HCT116 (cell line): ENCODE measurements around the gene CHRND. TPM values are rescaled to one million over a fixed set of nuclear protein-coding genes. Genes with fewer than 3 reads are reported as not detected.

ENCODE experiments used
- ATAC-seq: fragments of 200-7000 bp; cut with Tn5 transposase; 2 replicates; pipeline ENCODE4 v1.9.1; 2020; ENCODE audit warnings: mild to moderate bottlenecking, moderate library complexity
- BruUV-seq: library from RNA; stranded (reverse); fragments of 400-500 nt; replicated peaks from 2 replicates; lab custom pipeline; 2021; lab: Mats Ljungman, UMichigan
- CTCF ChIA-PET: fragments of 300-600 bp; sonication (Branson Sonifier 250); formaldehyde crosslinking; loops from one replicate; lab custom pipeline; 2021; ENCODE audit warnings: antibody characterized with exemption; lab: Charles Lee
- POLR2A ChIA-PET: fragments of 300-600, 350-600 bp; sonication (Branson Sonifier 250); formaldehyde crosslinking; loops from one replicate; lab custom pipeline; 2021; ENCODE audit warnings: antibody characterized with exemption; lab: Charles Lee
- RAD21 ChIA-PET, 2 experiments: fragments of 300-600 bp; sonication (Branson Sonifier 250); formaldehyde crosslinking; loops; one replicate each; lab custom pipeline; 2023; ENCODE audit warnings: low total read pairs in 2 of 2; ENCODE audit not compliant: uncharacterized antibody in 2 of 2, unreplicated experiment in 2 of 2, low non-redundant PET in 1 of 2; lab: Charles Lee
- DNase-seq: peaks from one replicate; pipeline ENCODE4 v3.0.0-alpha.2; 2010; ENCODE audit warnings: low read depth, low spot score
- H2AFZ ChIP-seq: fragments of 200-600 bp; shearing (Covaris generic), sonication (generic); 2 replicates; pipeline ENCODE4 v1.6.1; 2017; ENCODE audit warnings: low read depth, mixed run types, mixed read lengths, antibody characterized with exemption, low read length; ENCODE audit not compliant: poor library complexity, severe bottlenecking
- H3K27ac ChIP-seq: 2 replicates; pipeline ENCODE4 v1.5.1; 2012; ENCODE audit warnings: low read depth, low read length
- H3K27me3 ChIP-seq: fragments of 200-600 bp; sonication (generic); 2 replicates; pipeline ENCODE4 v1.6.1; 2016; ENCODE audit warnings: mixed run types, low read length, mixed read lengths; ENCODE audit not compliant: insufficient read depth
- H3K36me3 ChIP-seq, 2 experiments: fragments of 200-500 bp in 1 of 2; fragments of 200-600 bp in 1 of 2; sonication (Bioruptor generic) in 1 of 2; sonication (generic) in 1 of 2; 2 replicates each; pipeline versions ENCODE4 v1.5.1 to v1.6.1; 2014 to 2016; ENCODE audit warnings: low read length in 2 of 2, inconsistent platforms in 1 of 2, mixed read lengths in 1 of 2, mixed run types in 1 of 2; ENCODE audit not compliant: insufficient read depth in 2 of 2, control insufficient read depth in 1 of 2
- H3K4me1 ChIP-seq, 2 experiments: fragments of 200-600 bp in 1 of 2; sonication (generic) in 1 of 2; 2 replicates each; pipeline versions ENCODE4 v1.5.1 to v1.6.1; 2012 to 2017; ENCODE audit warnings: low read length in 2 of 2, inconsistent platforms in 1 of 2, mild to moderate bottlenecking in 1 of 2, mixed read lengths in 1 of 2, mixed run types in 1 of 2, moderate library complexity in 1 of 2; ENCODE audit not compliant: insufficient read depth in 2 of 2, control insufficient read depth in 1 of 2
- H3K4me2 ChIP-seq: fragments of 200-600 bp; sonication (generic); 2 replicates; pipeline ENCODE4 v1.6.1; 2017; ENCODE audit warnings: mixed run types, low read length, mixed read lengths
- H3K4me3 ChIP-seq, 2 experiments: fragments of 200-600 bp in 1 of 2; sonication (generic) in 1 of 2; replicated peaks in 1 of 2; 2 replicates each; pipeline ENCODE4 v1.5.1; 2011 to 2016; ENCODE audit warnings: low read length in 2 of 2, control low read depth in 1 of 2, low read depth in 1 of 2, mild to moderate bottlenecking in 1 of 2, mixed read lengths in 1 of 2, mixed run types in 1 of 2
- H3K79me2 ChIP-seq: fragments of 200-600 bp; sonication (generic); 2 replicates; pipeline ENCODE4 v1.6.1; 2017; ENCODE audit warnings: mild to moderate bottlenecking, mixed run types, low read length, moderate library complexity, mixed read lengths; ENCODE audit not compliant: insufficient read depth
- H3K9ac ChIP-seq: fragments of 200-600 bp; sonication (generic); 2 replicates; pipeline ENCODE4 v1.6.1; 2016; ENCODE audit warnings: low read length, mixed read lengths
- H3K9me2 ChIP-seq: fragments of 200-600 bp; sonication (generic), shearing (Covaris generic); 2 replicates; pipeline ENCODE4 v1.6.1; 2017; ENCODE audit warnings: mixed run types, mild to moderate bottlenecking, moderate library complexity; ENCODE audit not compliant: insufficient read depth
- H3K9me3 ChIP-seq, 2 experiments: fragments of 200-500 bp in 1 of 2; fragments of 200-600 bp in 1 of 2; sonication (Bioruptor generic) in 1 of 2; sonication (generic) in 1 of 2; 2 replicates each; pipeline ENCODE4 v1.6.1; 2014 to 2017; ENCODE audit warnings: low read length in 2 of 2, mixed read lengths in 2 of 2, inconsistent platforms in 1 of 2, low read depth in 1 of 2, mild to moderate bottlenecking in 1 of 2, mixed run types in 1 of 2, moderate library complexity in 1 of 2; ENCODE audit not compliant: control insufficient read depth in 1 of 2, insufficient read depth in 1 of 2
- H4K20me1 ChIP-seq: fragments of 200-600 bp; sonication (generic), shearing (Covaris generic); 2 replicates; pipeline ENCODE4 v1.6.1; 2017; ENCODE audit warnings: mixed run types, mild to moderate bottlenecking, moderate library complexity; ENCODE audit not compliant: insufficient read depth
- CBX3 ChIP-seq: IDR thresholded peaks from 2 replicates; pipeline ENCODE4 v1.6.1; 2012; ENCODE audit warnings: low read depth
- CEBPB ChIP-seq: IDR thresholded peaks from 2 replicates; pipeline ENCODE4 v1.6.1; 2012; ENCODE audit warnings: low read depth
- EGR1 ChIP-seq: IDR thresholded peaks from 2 replicates; pipeline ENCODE4 v1.6.1; 2012; ENCODE audit warnings: low read depth
- ELF1 ChIP-seq: IDR thresholded peaks from 2 replicates; pipeline ENCODE4 v1.6.1; 2012; ENCODE audit warnings: low read depth, borderline replicate concordance
- EZH2phosphoT487 ChIP-seq: fragments of 200-600 bp; IDR thresholded peaks from 2 replicates; pipeline ENCODE4 v1.6.1; 2018; ENCODE audit warnings: antibody characterized with exemption, borderline replicate concordance
- POLR2A ChIP-seq: IDR thresholded peaks from 2 replicates; pipeline ENCODE4 v1.7.0; 2011; ENCODE audit warnings: borderline replicate concordance; ENCODE audit not compliant: insufficient read depth, insufficient read length; ENCODE audit errors: extremely low read depth
- POLR2AphosphoS5 ChIP-seq: IDR thresholded peaks from 2 replicates; pipeline ENCODE4 v1.6.1; 2011; ENCODE audit warnings: mild to moderate bottlenecking, low read depth, low read length, moderate library complexity
- RAD21 ChIP-seq: IDR thresholded peaks from 2 replicates; pipeline ENCODE4 v1.6.1; 2012; ENCODE audit warnings: low read depth, mild to moderate bottlenecking
- REST ChIP-seq: IDR thresholded peaks from 2 replicates; pipeline ENCODE4 v1.6.1; 2012; ENCODE audit warnings: low read depth
- SP1 ChIP-seq: IDR thresholded peaks from 2 replicates; pipeline ENCODE4 v1.6.1; 2012; ENCODE audit warnings: low read depth
- YY1 ChIP-seq: IDR thresholded peaks from 2 replicates; pipeline ENCODE4 v1.6.1; 2011; ENCODE audit warnings: low read length, low read depth, moderate library complexity, mild to moderate bottlenecking; ENCODE audit not compliant: insufficient replicate concordance; ENCODE audit errors: extremely low read depth
- ZBTB33 ChIP-seq: IDR thresholded peaks from 2 replicates; pipeline ENCODE4 v1.6.1; 2011; ENCODE audit warnings: mild to moderate bottlenecking, low read length, moderate library complexity; ENCODE audit not compliant: insufficient replicate concordance; ENCODE audit errors: extremely low read depth
- intact Hi-C: fragments of 100-400 bp; cut with micrococcal nuclease; formaldehyde crosslinking; loops from 2 replicates; pipeline ENCODE4 v1.10.0; 2022
- total RNA-seq: library from RNA; stranded (reverse); gene quantifications from one replicate; pipeline ENCODE4 v1.2.1, GENCODE V29; 2021; ENCODE audit not compliant: unreplicated experiment
- TF ChIP-seq, protein P1 (sequence below): IDR thresholded peaks from 2 replicates; pipeline ENCODE4 v1.6.1; 2012
- TF ChIP-seq, protein P2 (sequence below), 3 experiments: fragments of 200-600 bp in 1 of 3; sonication (generic) in 1 of 3; IDR thresholded peaks in 2 of 3; conservative IDR thresholded peaks in 1 of 3; 2 replicates each; pipeline ENCODE4 v1.5.1; 2012 to 2017; ENCODE audit warnings: low read depth in 2 of 3, low read length in 2 of 3, antibody characterized with exemption in 1 of 3, borderline replicate concordance in 1 of 3, control low read depth in 1 of 3, mild to moderate bottlenecking in 1 of 3, mixed read lengths in 1 of 3, mixed run types in 1 of 3, moderate library complexity in 1 of 3; ENCODE audit not compliant: insufficient read depth in 1 of 3

Gene CHRND
- total RNA-seq, 1 experiment from 2014 or later, result not detected

DNA sequence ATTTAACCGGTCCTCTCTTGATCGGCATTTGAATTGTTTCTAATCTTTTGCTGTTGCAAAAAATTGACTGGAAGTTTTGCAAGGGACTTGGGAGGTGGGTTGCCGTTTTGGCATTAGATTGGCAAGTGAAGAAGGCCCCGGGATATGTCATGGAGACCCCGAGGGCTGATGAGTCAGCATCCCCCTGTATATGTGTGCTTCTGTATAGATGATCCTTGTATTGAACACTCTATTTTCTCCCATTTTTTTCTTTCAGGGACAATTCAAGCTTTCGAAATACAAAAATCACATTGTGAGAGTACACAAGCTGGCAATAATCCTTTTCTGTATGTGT is 54.7 kb downstream of the CHRND start:
- Histone ChIP-seq H3K36me3 (no peaks in the 10 kb centered on the region; a peak in 2 of 4 replicates), H4K20me1 (no peaks in the 10 kb centered on the region), H3K27ac (no peak overlapping the region), H3K79me2 (no peaks in the 10 kb centered on the region), H3K9me3 (no peaks in the 10 kb centered on the region), H3K9ac (no peak overlapping the region), H3K9me2 (no peaks in the 10 kb centered on the region), H3K4me1 (no peaks in the 10 kb centered on the region), H3K4me3 (no peak overlapping the region), H3K27me3 (no peaks in the 10 kb centered on the region), H3K4me2 (no peak overlapping the region), H2AFZ (no peak overlapping the region)
- intact Hi-C loops, result no loop called here
- CTCF ChIA-PET, result no interaction called here
- ATAC-seq, result no peak
- DNase-seq, result no peak
- BruUV-seq, result no TSS peak
- TF ChIP-seq EGR1, result no peak
- TF ChIP-seq, protein P1, sequence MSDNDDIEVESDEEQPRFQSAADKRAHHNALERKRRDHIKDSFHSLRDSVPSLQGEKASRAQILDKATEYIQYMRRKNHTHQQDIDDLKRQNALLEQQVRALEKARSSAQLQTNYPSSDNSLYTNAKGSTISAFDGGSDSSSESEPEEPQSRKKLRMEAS, result no peak
- no peak for TF ChIP-seq RAD21
- no peak for TF ChIP-seq ELF1
- no peak for TF ChIP-seq POLR2AphosphoS5
- no peak for TF ChIP-seq POLR2A
- TF ChIP-seq REST, result no peak
- no peak for TF ChIP-seq YY1
- TF ChIP-seq EZH2phosphoT487, result no peak
- TF ChIP-seq CBX3, result no peak
- TF ChIP-seq ZBTB33, result no peak
- TF ChIP-seq SP1, result no peak
- no peak for TF ChIP-seq CEBPB
- TF ChIP-seq, protein P2, sequence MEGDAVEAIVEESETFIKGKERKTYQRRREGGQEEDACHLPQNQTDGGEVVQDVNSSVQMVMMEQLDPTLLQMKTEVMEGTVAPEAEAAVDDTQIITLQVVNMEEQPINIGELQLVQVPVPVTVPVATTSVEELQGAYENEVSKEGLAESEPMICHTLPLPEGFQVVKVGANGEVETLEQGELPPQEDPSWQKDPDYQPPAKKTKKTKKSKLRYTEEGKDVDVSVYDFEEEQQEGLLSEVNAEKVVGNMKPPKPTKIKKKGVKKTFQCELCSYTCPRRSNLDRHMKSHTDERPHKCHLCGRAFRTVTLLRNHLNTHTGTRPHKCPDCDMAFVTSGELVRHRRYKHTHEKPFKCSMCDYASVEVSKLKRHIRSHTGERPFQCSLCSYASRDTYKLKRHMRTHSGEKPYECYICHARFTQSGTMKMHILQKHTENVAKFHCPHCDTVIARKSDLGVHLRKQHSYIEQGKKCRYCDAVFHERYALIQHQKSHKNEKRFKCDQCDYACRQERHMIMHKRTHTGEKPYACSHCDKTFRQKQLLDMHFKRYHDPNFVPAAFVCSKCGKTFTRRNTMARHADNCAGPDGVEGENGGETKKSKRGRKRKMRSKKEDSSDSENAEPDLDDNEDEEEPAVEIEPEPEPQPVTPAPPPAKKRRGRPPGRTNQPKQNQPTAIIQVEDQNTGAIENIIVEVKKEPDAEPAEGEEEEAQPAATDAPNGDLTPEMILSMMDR (IDR thresholded peaks at IDR 0.05 in 2 of 3, conservative IDR thresholded peaks at IDR 0.05 in 1 of 3; ENCODE audit: borderline replicate concordance in 1 of 3, insufficient read depth in 1 of 3, low read depth in 2 of 3, low read length in 2 of 3), result no peak
- RAD21 ChIA-PET, result no interaction called here
- POLR2A ChIA-PET, result no interaction called here
